ENCODE results near the gene ZBTB40.

Gene ZBTB40

DNA sequence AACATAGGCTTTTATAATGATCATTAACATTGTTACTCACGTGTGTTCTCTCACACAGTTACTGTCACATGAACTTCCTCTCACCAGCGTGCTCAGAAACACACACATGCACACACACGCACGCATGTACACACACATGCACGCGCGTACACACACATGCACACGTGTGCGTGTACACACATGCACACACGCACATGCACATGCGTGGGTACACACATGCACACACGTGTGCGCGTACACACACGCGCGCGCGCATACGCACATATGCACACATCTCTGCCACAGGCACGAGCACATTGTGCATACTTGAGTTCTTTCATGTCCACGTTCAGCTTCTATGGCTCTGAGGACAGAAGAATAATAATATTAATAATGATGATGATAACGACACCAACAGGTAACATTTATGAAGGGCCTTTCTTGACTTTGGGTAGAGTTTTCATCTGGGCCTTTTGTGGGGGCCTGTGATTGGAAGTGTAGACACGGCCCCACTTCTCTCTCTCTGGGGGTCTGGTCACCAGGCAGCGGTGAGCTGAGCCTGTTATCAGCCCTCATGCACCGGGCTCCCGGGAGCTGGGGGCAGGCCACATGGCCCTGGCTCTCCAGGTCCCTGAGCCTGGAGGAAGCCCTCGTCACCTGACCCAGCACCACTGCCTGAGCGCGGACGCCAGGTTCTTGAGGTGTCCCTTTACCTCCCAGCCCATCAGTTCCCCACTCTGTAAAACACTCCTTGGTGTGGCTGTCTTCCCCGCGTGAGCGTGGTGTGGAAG, 118.7 kb downstream of the ZBTB40 start:
- H3K36me3 Mint-ChIP-seq (ENCODE audit: low read depth) = no peaks in the 10 kb centered on the region
- no peak overlapping the region for H3K4me3 Mint-ChIP-seq
- ATAC-seq (no peak), DNase-seq (no peak)
- no peak overlapping the region for H3K27ac Mint-ChIP-seq
- H3K9me3 Mint-ChIP-seq = no peaks in the 10 kb centered on the region
- no peaks in the 10 kb centered on the region for H3K4me1 Mint-ChIP-seq
- peaks cover 2% of the 10 kb centered on the region for H3K27me3 Mint-ChIP-seq

DNA sequence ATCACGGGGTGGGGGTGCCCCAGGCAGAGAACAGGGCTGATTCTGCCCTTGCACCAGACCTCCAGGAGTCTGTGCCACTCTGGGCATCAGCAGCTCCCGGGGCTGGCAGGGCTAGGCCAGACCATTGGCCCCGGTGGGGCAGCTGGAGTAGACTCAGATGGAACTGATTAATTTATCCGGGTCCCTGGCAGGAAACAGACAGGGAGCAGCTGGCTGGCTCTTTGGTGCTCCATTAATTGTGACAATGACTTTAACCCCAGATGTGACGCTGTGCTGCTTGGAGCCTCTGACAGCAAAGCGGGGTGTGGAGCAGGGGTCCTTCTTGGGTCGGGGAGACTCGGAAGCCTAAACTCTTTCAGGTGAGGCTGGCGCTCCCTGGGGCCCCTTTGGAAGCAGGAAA, 121.2 kb downstream of the ZBTB40 start:
- Mint-ChIP-seq H3K4me1 (no peaks in the 10 kb centered on the region), H3K36me3 (ENCODE audit: low read depth) (peaks cover 2% of the 10 kb centered on the region), H3K9me3 (peaks cover 5% of the 10 kb centered on the region), H3K27me3 (peaks cover 2% of the 10 kb centered on the region), H3K4me3 (no peak overlapping the region), H3K27ac (no peak overlapping the region)
- ATAC-seq = no peak
- DNase-seq = no peak

- H3K9me3 Mint-ChIP-seq = peaks cover 9% of the 10 kb centered on the region
- H3K4me3 Mint-ChIP-seq = no peak overlapping the region
- H3K4me1 Mint-ChIP-seq = no peaks in the 10 kb centered on the region
- peaks cover 2% of the 10 kb centered on the region for H3K27me3 Mint-ChIP-seq
- H3K27ac Mint-ChIP-seq = no peak overlapping the region
- DNase-seq (no peak), ATAC-seq (no peak)
- H3K36me3 Mint-ChIP-seq (ENCODE audit: low read depth) = peaks cover 2% of the 10 kb centered on the region
These were observed 121.6 kb downstream of the ZBTB40 start for GRCh38 chr1:22573237-22573636.

DNA sequence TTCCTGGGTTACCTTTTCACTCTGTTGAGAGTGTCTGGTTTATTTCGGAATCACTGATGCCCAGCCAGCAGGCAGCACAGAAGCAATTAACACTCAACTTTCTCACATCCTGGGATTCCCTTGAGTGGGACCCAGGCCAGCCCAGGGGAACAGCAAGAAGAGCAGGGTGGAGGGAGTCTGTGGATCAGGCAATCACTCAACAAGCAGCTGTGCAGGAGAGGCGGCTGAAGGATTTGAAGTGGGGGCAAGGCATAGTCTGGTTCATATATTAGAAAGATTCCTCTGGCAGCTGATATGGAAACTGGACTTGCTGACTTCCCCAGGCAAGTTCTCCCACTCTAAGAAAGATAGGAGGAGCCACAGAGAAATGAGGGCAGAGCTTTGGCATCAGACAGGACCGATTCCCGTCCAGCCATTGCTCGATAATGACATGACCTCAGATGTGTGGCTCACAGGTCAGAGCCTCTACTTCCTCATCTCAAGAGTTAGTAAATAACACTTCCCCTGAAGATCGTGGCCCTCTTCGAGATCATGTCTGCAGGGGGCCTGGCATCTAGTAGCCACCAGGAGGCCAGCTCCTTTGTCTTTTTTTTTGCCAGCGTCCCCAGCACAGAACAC, 124.0 kb downstream of the ZBTB40 start:
- Mint-ChIP-seq H3K4me3 (no peak overlapping the region), H3K36me3 (ENCODE audit: low read depth) (peaks cover 2% of the 10 kb centered on the region), H3K4me1 (no peaks in the 10 kb centered on the region), H3K27me3 (peaks cover 2% of the 10 kb centered on the region), H3K27ac (no peak overlapping the region), H3K9me3 (peaks cover 18% of the 10 kb centered on the region)
- DNase-seq = no peak
- no peak for ATAC-seq

GRCh38 chr1:22576150-22576544, 124.5 kb downstream of the ZBTB40 start:
- Mint-ChIP-seq H3K9me3 (peaks cover 18% of the 10 kb centered on the region), H3K27ac (no peak overlapping the region), H3K4me3 (no peak overlapping the region), H3K4me1 (no peaks in the 10 kb centered on the region), H3K36me3 (ENCODE audit: low read depth) (peaks cover 2% of the 10 kb centered on the region), H3K27me3 (peaks cover 2% of the 10 kb centered on the region)
- no peak for DNase-seq
- no peak for ATAC-seq

GRCh38 chr1:22576617-22577016, 125.0 kb downstream of the ZBTB40 start:
- Mint-ChIP-seq H3K27me3 (peaks cover 2% of the 10 kb centered on the region), H3K4me1 (no peaks in the 10 kb centered on the region), H3K9me3 (peaks cover 18% of the 10 kb centered on the region), H3K27ac (no peak overlapping the region), H3K36me3 (ENCODE audit: low read depth) (peaks cover 2% of the 10 kb centered on the region), H3K4me3 (no peak overlapping the region)
- no peak for ATAC-seq
- no peak for DNase-seq

DNA sequence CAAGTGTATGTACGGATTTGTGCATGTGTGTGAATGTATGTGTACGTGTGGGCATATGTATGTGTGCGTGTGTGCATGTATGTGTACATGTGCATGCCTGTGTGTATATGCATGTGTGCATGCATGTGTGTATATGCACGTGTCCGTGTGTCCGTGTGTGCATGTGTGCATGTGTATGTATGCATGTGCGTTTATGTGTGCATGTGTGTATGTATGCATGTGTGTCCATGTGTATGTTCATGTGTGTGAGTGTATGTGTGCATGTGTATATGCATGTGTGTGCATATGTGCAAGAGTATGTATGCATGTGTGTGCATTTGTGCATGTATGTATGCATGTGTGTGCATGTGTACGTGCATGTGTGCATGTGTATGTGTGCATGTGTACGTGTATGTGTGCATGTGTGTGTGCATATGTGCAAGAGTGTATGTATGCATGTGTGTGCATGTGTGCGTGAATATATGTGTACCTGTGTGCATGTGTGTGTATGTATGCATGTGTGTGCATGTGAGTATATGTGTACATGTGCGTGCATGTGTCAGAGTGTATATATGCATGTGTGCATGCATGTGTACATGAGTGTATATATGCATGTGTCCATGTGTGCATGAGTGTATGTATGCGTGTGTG, 127.2 kb downstream of the ZBTB40 start:
- ATAC-seq (no peak), DNase-seq (no peak)
- Mint-ChIP-seq H3K9me3 (peaks cover 18% of the 10 kb centered on the region), H3K36me3 (ENCODE audit: low read depth) (peaks cover 2% of the 10 kb centered on the region), H3K27me3 (no peaks in the 10 kb centered on the region), H3K4me3 (no peak overlapping the region), H3K4me1 (no peaks in the 10 kb centered on the region), H3K27ac (no peak overlapping the region)

- ATAC-seq (no peak), DNase-seq (no peak)
- Mint-ChIP-seq H3K4me1 (no peaks in the 10 kb centered on the region), H3K27me3 (no peaks in the 10 kb centered on the region), H3K4me3 (no peak overlapping the region), H3K27ac (no peak overlapping the region), H3K36me3 (ENCODE audit: low read depth) (peaks cover 2% of the 10 kb centered on the region), H3K9me3 (peaks cover 18% of the 10 kb centered on the region)
These were observed 128.0 kb downstream of the ZBTB40 start for GRCh38 chr1:22579541-22580155.

All from activated naive CD8-positive, alpha-beta T cell treated with anti-CD3 and anti-CD28 coated beads, Interleukin-2, amount 50 U/mL, for 24 hours (primary cell).